ENCODE results near the gene POC5. TPM values are rescaled to one million over a fixed set of nuclear protein-coding genes. Genes with fewer than 3 reads are reported as not detected.

The POC5 gene
- total and polyA plus RNA-seq, 2 of the 4 experiments (the other 2 are of a cell fraction) = 6.6 to 12.9 TPM

GRCh38 chr5:75639535-75640311, 77.5 kb downstream of the POC5 start:
- H3K56ac ChIP-seq (ENCODE audit: extremely low read depth, insufficient read depth, low read length) = no peak overlapping the region
- H4K20me1 ChIP-seq (ENCODE audit: insufficient read depth, low read length) = no peaks in the 10 kb centered on the region
- no peak overlapping the region for H4K91ac ChIP-seq (ENCODE audit: insufficient read depth, low read depth, low read length)
- POLR2A ChIA-PET (ENCODE audit: unreplicated experiment) = no interaction called here
- no peak overlapping the region for H3K4me3 ChIP-seq (ENCODE audit: insufficient read depth, low read depth, low read length)
- DNase-seq (no peak), ATAC-seq (ENCODE audit: low read depth) (no peak)
- H3K4ac ChIP-seq (ENCODE audit: low read depth, low read length) = peak overlapping the region; percentile 60
- no peak overlapping the region for H2AFZ ChIP-seq (replicated peaks; ENCODE audit: low read length, poor library complexity)
- H3K79me1 ChIP-seq (ENCODE audit: low read depth in 1 of 2, low read length in 2 of 2) = no peaks in the 10 kb centered on the region; a peak in 1 of 4 replicates
- peak overlapping the region in 1 of 2 experiments; percentile 19; a peak in 1 of 4 replicates for H4K8ac ChIP-seq (ENCODE audit: low read depth in 2 of 2, low read length in 2 of 2)
- CTCF ChIA-PET = interaction anchor here (1.1 kb wide), 1 partner anchor 25 kb away, joined by 3 read pairs; no protein-coding TSS in a partner anchor
- no peaks in the 10 kb centered on the region for H3K9me1 ChIP-seq (ENCODE audit: insufficient read depth, low read length)
- peak overlapping the region; percentile 33; the same call in 1 of the 2 replicates for H3K23ac ChIP-seq (ENCODE audit: low read depth, low read length)
- no peaks in the 10 kb centered on the region for H3K4me1 ChIP-seq (ENCODE audit: control insufficient read depth, insufficient read depth, low read length)
- no peak overlapping the region for H3K27ac ChIP-seq (ENCODE audit: insufficient read depth, low read length)
- peak overlapping the region; percentile 57 for H2BK120ac ChIP-seq (ENCODE audit: low read depth, low read length)
- dilution Hi-C loops (cut with HindIII; ENCODE audit: low sequenced_read_pairs, unreplicated experiment) (no loop called here), intact Hi-C loops (cut with micrococcal nuclease) (no loop called here), in situ Hi-C loops (cut with MboI; ENCODE audit: low sequenced_read_pairs) (no loop called here)
- no peaks in the 10 kb centered on the region for H3K9me3 ChIP-seq (ENCODE audit: control insufficient read depth, insufficient read depth, low read length)
- H3K14ac ChIP-seq (replicated peaks; ENCODE audit: low read depth, low read length) = 0 out of 2 replicates have a peak overlapping the region, but pooled peaks have one; percentile 14
- H3K18ac ChIP-seq (ENCODE audit: low read depth, low read length) = no peak overlapping the region
- H2BK15ac ChIP-seq (ENCODE audit: low read depth, low read length) = no peak overlapping the region; the same call in 2 of the 3 replicates
- no peak overlapping the region; the same call in 1 of the 2 replicates for H2BK20ac ChIP-seq (ENCODE audit: low read depth, low read length)
- no peaks in the 10 kb centered on the region for H3K27me3 ChIP-seq (ENCODE audit: control insufficient read depth, insufficient read depth, low read length)
- no peak for TF ChIP-seq FOS (IDR thresholded peaks at IDR 0.05; ENCODE audit: low read depth, low read length)
- TF ChIP-seq MAZ (IDR thresholded peaks at IDR 0.05; ENCODE audit: borderline replicate concordance, low read depth, low read length) = no peak
- peak; percentile 66 for TF ChIP-seq CEBPB (IDR thresholded peaks at IDR 0.05; ENCODE audit: low read depth, low read length)
- no peak for TF ChIP-seq CHD1 (IDR thresholded peaks at IDR 0.05; ENCODE audit: low read depth, low read length)
- H2BK5ac ChIP-seq (ENCODE audit: low read depth, low read length, poor library complexity, severe bottlenecking) = peak overlapping the region; percentile 70
- H3K36me3 ChIP-seq (ENCODE audit: control insufficient read depth, insufficient read depth, low read length) = no peaks in the 10 kb centered on the region
- no peak overlapping the region for H4K5ac ChIP-seq (ENCODE audit: low read depth, low read length)
- WGBS, 2 experiments (ENCODE audit: extremely low coverage in 2 of 2, insufficient read length in 1 of 2) = no CpG with 5 or more reads among the region's 3 CpGs
- H2AK9ac ChIP-seq (replicated peaks; ENCODE audit: low read depth, low read length, poor library complexity) = no peak overlapping the region
- H2AK5ac ChIP-seq (ENCODE audit: low read depth, low read length) = no peak overlapping the region
- no TSS peak for BruUV-seq (replicated peaks)
- no peak overlapping the region for H3K4me2 ChIP-seq (ENCODE audit: low read depth, low read length)
- no peak overlapping the region for H3K9ac ChIP-seq (ENCODE audit: low read depth, low read length)

Data from IMR-90 (cell line).